ENCODE results near the gene GPR18.
"Not testable (repeated sequence)": the region's sequence is repeated elsewhere in the genome, so short reads cannot be mapped to it uniquely, and the experiment has no call there.

GPR18 gene

GRCh38 chr13:99265821-99266426 lies 7.7 kb upstream of the GPR18 start:
- DNase-seq, result no peak

GRCh38 chr13:99265162-99265800 lies 7.1 kb upstream of the GPR18 start:
- DNase-seq, result no peak

- DNase-seq, result no peak
Measured at GRCh38 chr13:99264051-99264450, 5.9 kb upstream of the GPR18 start.

GRCh38 chr13:99263126-99263785 lies 5.1 kb upstream of the GPR18 start:
- no peak for DNase-seq

GRCh38 chr13:99261059-99261458 lies 2.9 kb upstream of the GPR18 start:
- no peak for DNase-seq

GRCh38 chr13:99260216-99260615 lies 2.0 kb upstream of the GPR18 start:
- no peak for DNase-seq

- no peak for DNase-seq
Measured at GRCh38 chr13:99258946-99259345, 767 bp upstream of the GPR18 start.

GRCh38 chr13:99257291-99257690 lies 888 bp downstream of the GPR18 start:
- DNase-seq, result no peak

- no peak for DNase-seq
Measured at GRCh38 chr13:99256709-99257108, 1.5 kb downstream of the GPR18 start.

GRCh38 chr13:99256283-99256682 lies 1.9 kb downstream of the GPR18 start:
- no peak for DNase-seq

GRCh38 chr13:99255271-99255670 lies 2.9 kb downstream of the GPR18 start:
- no peak for DNase-seq

- DNase-seq, result no peak
Measured at GRCh38 chr13:99254830-99255229, 3.3 kb downstream of the GPR18 start.

GRCh38 chr13:99251921-99252320 lies 6.3 kb downstream of the GPR18 start:
- no peak for DNase-seq

GRCh38 chr13:99250982-99251825 lies 7.0 kb downstream of the GPR18 start:
- DNase-seq, result no peak

- not testable (repeated sequence) for DNase-seq
Measured at GRCh38 chr13:99249606-99250005, 8.6 kb downstream of the GPR18 start.

- not testable (repeated sequence) for DNase-seq
Measured at GRCh38 chr13:99249178-99249577, 9.0 kb downstream of the GPR18 start.

- no peak for DNase-seq
Measured at GRCh38 chr13:99246100-99246499, 12.1 kb downstream of the GPR18 start.

- DNase-seq, result no peak
Measured at GRCh38 chr13:99237981-99238662, 20.1 kb downstream of the GPR18 start.

GRCh38 chr13:99231721-99232120 lies 26.5 kb downstream of the GPR18 start:
- no peak for DNase-seq

- DNase-seq, result no peak
Measured at GRCh38 chr13:99230991-99231390, 27.2 kb downstream of the GPR18 start.

GRCh38 chr13:99230588-99230987 lies 27.6 kb downstream of the GPR18 start:
- DNase-seq, result not testable (repeated sequence)

GRCh38 chr13:99228737-99229691 lies 29.2 kb downstream of the GPR18 start:
- DNase-seq, result no peak

Measured in NCI-H2171 (cell line).